ENCODE measurements around the gene OGFR. TPM values are rescaled to one million over a fixed set of nuclear protein-coding genes. Genes with fewer than 3 reads are reported as not detected.
A peak's percentile ranks its signal among the peaks of the same experiment; 100 is the strongest.

Gene OGFR
- total RNA-seq, 1 donor from 2014 or later, result 74.6 TPM

GRCh38 chr20:62818592-62819493, 14.2 kb downstream of the OGFR start:
- POLR2A ChIA-PET, result no interaction called here
- Mint-ChIP-seq H3K4me1 (peaks cover 21% of the 10 kb centered on the region), H3K27me3 (peaks cover 23% of the 10 kb centered on the region), H3K4me3 (no peak overlapping the region), H3K9me3 (no peaks in the 10 kb centered on the region), H3K36me3 (ENCODE audit: low read depth) (no peaks in the 10 kb centered on the region), H3K27ac (no peak overlapping the region)
- intact Hi-C loops (cut with micrococcal nuclease), result loop anchor here (1.0 kb wide), 1 partner anchor 11 kb away; no protein-coding TSS in a partner anchor
- ATAC-seq (ENCODE audit: low read depth) (no peak), DNase-seq (no peak)
- no peak for TF ChIP-seq CTCF (IDR thresholded peaks at IDR 0.05)
- CTCF ChIA-PET, result no interaction called here

GRCh38 chr20:62819494-62820174, 15.0 kb downstream of the OGFR start:
- Mint-ChIP-seq H3K27me3 (peaks cover 23% of the 10 kb centered on the region), H3K4me3 (no peak overlapping the region), H3K27ac (no peak overlapping the region), H3K36me3 (ENCODE audit: low read depth) (no peaks in the 10 kb centered on the region), H3K4me1 (peaks cover 22% of the 10 kb centered on the region), H3K9me3 (no peaks in the 10 kb centered on the region)
- ATAC-seq (ENCODE audit: low read depth) (no peak), DNase-seq (no peak)
- ChIA-PET CTCF (no interaction called here), POLR2A (no interaction called here)
- intact Hi-C loops (cut with micrococcal nuclease), result no loop called here
- no peak for TF ChIP-seq CTCF (IDR thresholded peaks at IDR 0.05)

- Mint-ChIP-seq H3K27ac (peak overlapping the region; percentile 18), H3K4me3 (no peak overlapping the region), H3K4me1 (peaks cover 25% of the 10 kb centered on the region), H3K36me3 (ENCODE audit: low read depth) (no peaks in the 10 kb centered on the region), H3K27me3 (peaks cover 20% of the 10 kb centered on the region), H3K9me3 (no peaks in the 10 kb centered on the region)
- DNase-seq (no peak), ATAC-seq (ENCODE audit: low read depth) (no peak)
- CTCF ChIA-PET, result no interaction called here
- no peak for TF ChIP-seq CTCF (IDR thresholded peaks at IDR 0.05)
- POLR2A ChIA-PET, result no interaction called here
- intact Hi-C loops (cut with micrococcal nuclease), result no loop called here
Observed at GRCh38 chr20:62820208-62820961, 15.8 kb downstream of the OGFR start.

GRCh38 chr20:62820962-62821725, 16.5 kb downstream of the OGFR start:
- ChIA-PET POLR2A (no interaction called here), CTCF (no interaction called here)
- no peaks in the 10 kb centered on the region for H3K9me3 Mint-ChIP-seq
- peaks cover 13% of the 10 kb centered on the region for H3K27me3 Mint-ChIP-seq
- peaks cover 21% of the 10 kb centered on the region for H3K4me1 Mint-ChIP-seq
- H3K4me3 Mint-ChIP-seq, result no peak overlapping the region
- intact Hi-C loops (cut with micrococcal nuclease), result no loop called here
- DNase-seq (no peak), ATAC-seq (ENCODE audit: low read depth) (no peak)
- H3K27ac Mint-ChIP-seq, result no peak overlapping the region
- no peak for TF ChIP-seq CTCF (IDR thresholded peaks at IDR 0.05)
- H3K36me3 Mint-ChIP-seq (ENCODE audit: low read depth), result no peaks in the 10 kb centered on the region

Data from activated B cell treated with CpG ODN at 0.5 μM for 24 hours (primary cell).